Cardiac muscle cell (in vitro differentiated cells and primary cell): ENCODE measurements around the gene BIRC6. TPM values are rescaled to one million over a fixed set of nuclear protein-coding genes. Genes with fewer than 3 reads are reported as not detected.
"Not testable (repeated sequence)": the region's sequence is repeated elsewhere in the genome, so short reads cannot be mapped to it uniquely, and the experiment has no call there.

Source experiments
- DNase-seq, 2 donors: peaks; one replicate each; pipeline versions ENCODE4 v3.0.0 to v3.0.0-alpha.2; 2010 to 2017; ENCODE audit warnings: low read depth in 1 of 2, low spot score in 1 of 2
- H3K27ac ChIP-seq: fragments of 200-600 bp; sonication (generic); 2 replicates; pipeline ENCODE4 v1.5.1; 2016
- H3K27me3 ChIP-seq: fragments of 200-600 bp; sonication (generic); 2 replicates; pipeline ENCODE4 v1.6.0; 2016; ENCODE audit warnings: control low read depth
- H3K36me3 ChIP-seq: fragments of 200-600 bp; sonication (generic); 2 replicates; pipeline ENCODE4 v1.5.1; 2016; ENCODE audit warnings: control low read depth
- H3K4me1 ChIP-seq: fragments of 200-600 bp; sonication (generic); 2 replicates; pipeline ENCODE4 v1.8.1; 2017; ENCODE audit warnings: low read depth, mild to moderate bottlenecking, mixed run types
- H3K4me3 ChIP-seq: fragments of 200-600 bp; sonication (generic); 2 replicates; pipeline ENCODE4 v1.5.1; 2016; ENCODE audit warnings: mild to moderate bottlenecking
- H3K9me3 ChIP-seq: fragments of 200-600 bp; sonication (generic); 2 replicates; pipeline ENCODE4 v1.5.1; 2017; ENCODE audit warnings: low read depth, mild to moderate bottlenecking, control low read depth
- CTCF ChIP-seq: IDR thresholded peaks from 2 replicates; pipeline ENCODE4 v1.5.1; 2012; ENCODE audit warnings: low read depth, mild to moderate bottlenecking, low read length
- polyA plus RNA-seq: library from polyadenylated mRNA; unstranded; fragments of >200 nt; fragmentation: Nextera tagmentation; extraction: Ambion mirVana; gene quantifications from 2 replicates; pipeline ENCODE4 v1.2.1, GENCODE V29; 2016
- total RNA-seq: library from RNA; depleted of rRNA; stranded (reverse); fragments of >200 nt; gene quantifications from 2 replicates; pipeline ENCODE4 v1.2.3, GENCODE V29; 2016

Gene BIRC6
- total and polyA plus RNA-seq, 2 experiments from 2014 or later, result 25.0 to 89.9 TPM

GRCh38 chr2:32453242-32454062, 96.6 kb downstream of the BIRC6 start:
- Histone ChIP-seq H3K9me3 (no peaks in the 10 kb centered on the region), H3K4me3 (no peak overlapping the region), H3K4me1 (no peaks in the 10 kb centered on the region), H3K36me3 (peaks cover 2% of the 10 kb centered on the region), H3K27me3 (no peaks in the 10 kb centered on the region), H3K27ac (peak overlapping the region; percentile 39)
- DNase-seq, result no peak
- TF ChIP-seq CTCF, result no peak

DNA sequence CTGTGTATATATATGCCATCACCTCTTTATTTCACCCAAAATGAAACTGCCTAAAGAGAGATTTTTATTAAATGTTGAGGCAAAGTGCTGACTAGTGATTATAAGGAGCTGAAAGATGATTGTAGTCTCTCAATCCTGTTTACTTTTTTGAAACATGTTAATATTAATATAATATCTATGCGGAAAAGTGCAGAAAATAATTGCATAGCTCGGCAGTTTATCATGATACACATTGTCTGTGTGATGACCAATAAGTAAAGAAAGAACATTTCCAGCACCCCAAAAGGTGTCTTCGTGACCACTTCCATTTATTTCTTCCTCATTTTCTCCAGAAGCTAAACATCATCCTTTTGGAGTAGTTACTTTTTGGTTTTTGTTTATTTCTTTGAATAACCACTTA, 99.0 kb downstream of the BIRC6 start:
- Histone ChIP-seq H3K9me3 (no peaks in the 10 kb centered on the region), H3K4me1 (no peaks in the 10 kb centered on the region)

DNA sequence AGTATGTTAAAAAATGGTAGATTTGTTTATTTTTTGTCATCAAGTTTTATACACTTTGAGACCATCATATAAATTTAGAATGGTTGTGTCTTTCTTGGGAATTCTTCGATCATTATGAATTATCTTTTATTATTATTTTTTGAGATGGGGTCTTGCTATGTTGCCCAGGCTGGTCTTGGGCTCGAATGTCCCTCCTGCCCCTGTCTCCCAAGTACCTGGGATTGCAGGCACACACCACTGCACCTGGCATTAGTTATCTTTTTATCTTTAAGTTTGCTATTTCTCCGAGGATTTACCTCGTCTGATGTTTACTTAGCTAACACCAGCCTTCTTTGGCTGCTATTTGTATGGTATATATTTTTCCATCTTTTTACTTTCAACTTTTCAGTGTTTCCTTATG, 100.0 kb downstream of the BIRC6 start:
- H3K27ac ChIP-seq, result no peak overlapping the region
- no peaks in the 10 kb centered on the region for H3K27me3 ChIP-seq
- no peaks in the 10 kb centered on the region for H3K4me1 ChIP-seq
- H3K36me3 ChIP-seq, result peaks cover 2% of the 10 kb centered on the region
- TF ChIP-seq CTCF, result no peak
- H3K4me3 ChIP-seq, result no peak overlapping the region
- no peaks in the 10 kb centered on the region for H3K9me3 ChIP-seq
- no peak for DNase-seq

More for the DNA sequence above, 99.0 kb downstream of the BIRC6 start:
- Histone ChIP-seq H3K27me3 (no peaks in the 10 kb centered on the region), H3K36me3 (peaks cover 2% of the 10 kb centered on the region), H3K4me3 (no peak overlapping the region), H3K27ac (peak overlapping the region; percentile 5)
- TF ChIP-seq CTCF, result no peak
- DNase-seq, result no peak

- no peaks in the 10 kb centered on the region for H3K27me3 ChIP-seq
- H3K4me1 ChIP-seq, result no peaks in the 10 kb centered on the region
- no peaks in the 10 kb centered on the region for H3K36me3 ChIP-seq
- DNase-seq, result no peak
- H3K27ac ChIP-seq, result no peak overlapping the region
- no peak for TF ChIP-seq CTCF
- no peak overlapping the region for H3K4me3 ChIP-seq
- H3K9me3 ChIP-seq, result no peaks in the 10 kb centered on the region
Observed at GRCh38 chr2:32457814-32458213, 101.0 kb downstream of the BIRC6 start.

DNA sequence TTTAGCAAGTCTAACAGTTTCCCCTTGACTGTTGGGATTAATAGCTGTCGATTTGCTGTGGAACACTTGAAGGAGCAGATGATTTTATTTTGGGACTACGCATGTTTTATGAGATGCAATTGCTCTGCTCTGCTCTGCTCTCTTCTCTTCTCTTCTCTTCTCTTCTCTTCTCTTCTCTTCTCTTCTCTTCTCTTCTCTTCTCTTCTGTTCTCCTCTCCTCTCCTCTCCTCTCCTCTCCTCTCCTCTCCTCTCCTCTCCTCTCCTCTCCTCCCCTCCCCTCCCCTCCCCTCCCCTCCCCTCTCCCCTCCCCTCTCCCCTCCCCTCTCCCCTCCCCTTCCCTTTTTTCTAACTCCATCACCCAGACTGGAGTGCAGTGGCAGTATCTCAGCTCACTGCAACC, 104.0 kb downstream of the BIRC6 start:
- H3K27me3 ChIP-seq, H3K4me1 ChIP-seq, H3K9me3 ChIP-seq, H3K27ac ChIP-seq, H3K4me3 ChIP-seq, DNase-seq: not testable (repeated sequence)
- H3K36me3 ChIP-seq, result peaks cover 21% of the 10 kb centered on the region

DNA sequence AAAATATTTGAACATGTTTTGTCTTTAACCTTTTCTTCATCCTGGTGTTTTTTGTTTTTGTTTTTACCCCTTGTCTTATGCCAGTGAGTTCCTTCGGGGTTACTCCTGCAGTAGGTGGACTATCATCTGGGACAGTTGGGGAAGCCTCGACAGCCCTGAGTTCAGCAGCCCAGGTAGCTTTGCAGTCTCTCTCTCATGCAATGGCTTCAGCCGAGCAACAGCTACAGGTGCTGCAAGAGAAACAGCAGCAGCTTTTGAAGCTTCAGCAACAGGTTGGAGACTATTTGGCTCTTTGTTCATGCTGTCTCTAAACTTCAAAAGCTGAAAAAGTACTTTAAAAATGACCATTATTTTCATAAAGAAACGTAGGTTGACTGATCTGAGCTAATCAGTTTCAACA, 106.3 kb downstream of the BIRC6 start:
- peaks cover 31% of the 10 kb centered on the region for H3K36me3 ChIP-seq
- H3K9me3 ChIP-seq, result no peaks in the 10 kb centered on the region
- H3K27me3 ChIP-seq, result no peaks in the 10 kb centered on the region
- H3K4me1 ChIP-seq, result peaks cover 2% of the 10 kb centered on the region
- no peak overlapping the region for H3K27ac ChIP-seq
- H3K4me3 ChIP-seq, result no peak overlapping the region
- TF ChIP-seq CTCF, result no peak
- DNase-seq, result no peak
